ENCODE results near the gene ASIC2.

ASIC2 gene

DNA sequence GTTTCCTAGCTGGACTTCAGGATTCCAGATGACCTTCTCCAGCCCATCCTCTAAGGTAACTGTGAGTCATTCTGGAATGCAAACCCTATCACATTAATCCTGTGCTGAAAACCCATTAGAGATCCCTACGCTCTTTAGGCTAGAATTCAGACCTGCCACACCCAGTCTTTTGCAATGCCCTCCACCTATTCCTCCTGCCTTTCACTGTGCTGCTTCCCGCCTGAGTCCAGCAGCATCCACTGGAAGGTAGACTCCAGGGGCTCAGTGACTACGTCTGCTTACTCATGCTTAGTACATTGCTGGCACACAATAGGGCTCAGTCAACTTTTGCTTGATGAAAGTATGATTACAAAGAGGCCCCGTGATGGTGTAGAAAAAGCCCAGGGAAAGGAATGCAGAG, 180.3 kb downstream of the ASIC2 start:
- DNase-seq = no peak

- no peak for DNase-seq
These were observed 183.6 kb downstream of the ASIC2 start for GRCh38 chr17:33109336-33110072.

GRCh38 chr17:33106525-33107165, 186.4 kb downstream of the ASIC2 start:
- no peak for DNase-seq

DNA sequence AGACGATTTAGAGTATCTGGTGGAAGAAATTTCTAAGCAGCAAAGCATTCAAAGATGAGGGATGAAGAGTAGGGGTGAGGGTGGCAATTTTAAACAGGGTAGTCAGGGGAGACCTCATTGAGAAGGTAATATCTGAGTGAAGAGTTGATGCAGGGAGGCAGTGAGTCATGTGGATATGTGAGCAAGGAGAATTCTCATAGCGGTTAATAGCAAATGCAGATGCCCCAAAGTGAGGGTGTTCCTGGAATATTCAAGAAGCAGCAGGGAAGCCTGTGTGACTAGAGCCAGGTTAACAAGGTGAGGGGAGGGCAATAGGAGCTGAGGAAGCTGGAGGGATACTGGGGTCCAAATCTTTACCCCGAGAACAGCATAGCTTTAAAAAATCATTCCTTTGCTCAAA, 187.2 kb downstream of the ASIC2 start:
- no peak for DNase-seq

GRCh38 chr17:33099906-33100305, 193.2 kb downstream of the ASIC2 start:
- DNase-seq = no peak

DNA sequence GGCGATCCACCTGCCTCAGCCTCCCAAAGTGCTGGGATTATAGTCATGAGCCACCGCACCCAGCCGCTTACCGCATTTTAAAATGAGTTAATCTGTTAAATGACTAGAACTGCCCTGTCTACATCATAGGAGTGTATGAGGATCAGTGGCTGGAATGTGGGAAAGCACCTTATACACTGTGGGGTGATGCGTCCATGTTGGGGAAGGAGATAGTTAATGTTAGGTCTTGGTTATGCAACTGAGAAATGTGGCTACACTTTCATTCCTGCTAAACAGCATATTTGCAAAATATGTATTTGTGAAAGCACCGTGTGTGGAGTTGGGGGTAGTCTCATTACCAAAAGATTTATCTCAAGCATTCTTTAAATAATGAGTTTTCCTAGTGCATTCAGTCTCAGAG, 193.8 kb downstream of the ASIC2 start:
- no peak for DNase-seq

- no peak for DNase-seq
These were observed 195.7 kb downstream of the ASIC2 start for GRCh38 chr17:33097411-33097810.

GRCh38 chr17:33096161-33096560, 196.9 kb downstream of the ASIC2 start:
- DNase-seq = no peak

- no peak for DNase-seq
These were observed 201.8 kb downstream of the ASIC2 start for GRCh38 chr17:33091271-33091670.

DNA sequence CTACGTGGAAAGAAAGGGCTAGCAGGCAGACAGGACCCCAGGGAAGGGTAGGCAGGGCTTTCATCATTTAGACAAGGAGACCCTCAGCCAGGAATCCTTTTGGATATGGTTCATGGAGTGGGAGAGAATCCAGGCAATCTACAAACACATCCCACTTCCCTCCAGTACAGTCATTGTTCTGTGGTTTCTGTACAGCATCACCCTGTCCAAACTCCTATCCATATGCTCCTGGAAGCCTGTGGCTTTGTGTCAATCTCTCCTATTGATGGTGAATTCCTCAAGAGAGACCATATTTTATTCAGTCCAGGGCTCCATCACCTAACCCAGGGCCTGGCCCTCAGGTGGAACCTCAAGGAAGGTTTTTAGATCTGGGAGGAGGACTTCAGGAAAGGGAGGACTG, 202.3 kb downstream of the ASIC2 start:
- DNase-seq = no peak

GRCh38 chr17:33086878-33087277, 206.2 kb downstream of the ASIC2 start:
- no peak for DNase-seq

DNA sequence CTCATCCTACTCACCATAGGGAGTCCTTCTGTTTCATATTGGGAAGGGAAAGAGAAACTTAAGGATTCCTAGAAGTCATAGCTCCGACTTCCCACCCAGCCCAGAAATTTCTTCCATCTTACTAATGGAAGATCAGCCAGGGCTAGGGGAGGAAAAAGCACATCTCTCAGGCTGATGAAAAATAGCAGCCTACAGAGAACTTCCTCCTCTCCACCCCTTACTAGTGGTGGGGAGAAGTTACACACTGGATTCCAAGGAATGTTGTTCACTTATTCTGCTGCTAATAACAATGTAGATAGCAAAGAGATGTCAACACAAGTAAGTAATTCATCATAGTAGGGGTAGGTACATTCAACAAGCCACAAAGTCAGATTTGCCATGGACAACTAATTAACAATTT, 207.1 kb downstream of the ASIC2 start:
- DNase-seq = no peak

- DNase-seq = no peak
These were observed 207.8 kb downstream of the ASIC2 start for GRCh38 chr17:33085256-33085655.

- DNase-seq = no peak
These were observed 208.3 kb downstream of the ASIC2 start for GRCh38 chr17:33084755-33085154.

DNA sequence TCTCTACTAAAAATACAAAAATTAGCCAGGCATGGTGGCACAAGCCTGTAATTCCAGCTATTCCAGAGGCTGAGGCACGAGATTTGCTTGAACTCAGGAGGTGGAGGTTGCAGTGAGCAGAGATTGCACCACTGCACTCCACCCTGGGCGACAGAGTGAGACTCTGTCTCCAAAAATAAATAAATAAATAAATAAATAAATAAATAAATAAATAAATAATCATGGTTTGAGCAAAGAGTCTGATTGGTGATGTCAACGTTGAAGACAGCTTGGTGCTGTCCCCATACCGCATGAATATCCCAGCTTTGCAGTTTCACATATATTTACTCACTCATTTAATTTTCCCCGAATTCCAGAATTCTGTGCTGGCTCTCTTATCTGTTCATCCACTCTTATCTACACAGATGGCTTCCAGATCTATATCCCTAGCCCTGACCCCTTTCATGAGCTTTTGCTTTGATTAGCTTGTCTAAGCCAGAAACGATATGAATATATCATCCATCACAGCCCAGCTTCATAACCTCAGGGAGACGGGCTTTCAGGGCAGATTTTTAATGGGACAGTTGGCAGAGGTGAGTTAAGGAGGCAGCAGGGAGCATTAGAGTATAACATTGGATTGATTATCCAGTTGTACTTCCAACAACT, 210.4 kb downstream of the ASIC2 start:
- DNase-seq = no peak

GRCh38 chr17:33080091-33080490, 213.0 kb downstream of the ASIC2 start:
- no peak for DNase-seq

DNA sequence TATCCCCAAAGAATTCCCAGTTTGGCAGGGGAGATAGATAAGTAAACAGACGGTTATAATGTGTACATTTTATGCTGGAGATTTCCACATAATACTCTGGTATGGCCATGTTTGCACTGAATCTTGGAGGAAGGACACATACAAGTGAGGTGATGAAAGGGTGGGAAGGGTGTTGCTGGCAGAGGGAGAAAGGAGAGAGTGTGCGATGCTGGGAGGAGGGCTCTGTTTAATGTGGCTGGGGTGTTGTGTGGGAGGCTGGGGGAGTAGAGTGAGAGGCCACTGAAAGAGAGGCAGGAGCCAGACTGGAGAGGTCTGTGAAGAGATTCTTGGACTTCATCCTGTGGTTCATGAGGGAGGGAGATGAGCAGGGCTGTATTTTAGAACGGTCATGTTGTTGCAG, 213.9 kb downstream of the ASIC2 start:
- no peak for DNase-seq

DNA sequence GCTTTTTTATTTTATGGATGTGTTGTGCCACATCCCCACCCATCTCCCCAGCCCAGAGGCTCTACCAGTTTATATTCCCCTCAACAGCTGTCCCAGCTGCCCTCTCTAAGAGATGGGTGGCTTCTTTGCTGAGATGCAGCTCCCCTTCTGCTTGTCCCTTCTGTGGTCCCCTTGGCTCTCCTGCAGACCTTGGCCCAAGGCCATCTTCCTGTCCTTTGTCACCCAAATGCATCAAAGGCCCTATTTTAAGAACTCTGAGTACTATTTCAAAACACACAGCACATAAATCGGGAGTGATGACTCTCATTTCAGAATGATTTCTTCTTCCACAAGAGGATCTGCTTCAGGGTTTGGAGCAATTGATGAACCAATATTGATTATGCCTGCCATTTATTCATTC, 216.1 kb downstream of the ASIC2 start:
- DNase-seq = no peak

- no peak for DNase-seq
These were observed 219.7 kb downstream of the ASIC2 start for GRCh38 chr17:33073416-33073815.

- no peak for DNase-seq
These were observed 220.5 kb downstream of the ASIC2 start for GRCh38 chr17:33072421-33073161.

DNA sequence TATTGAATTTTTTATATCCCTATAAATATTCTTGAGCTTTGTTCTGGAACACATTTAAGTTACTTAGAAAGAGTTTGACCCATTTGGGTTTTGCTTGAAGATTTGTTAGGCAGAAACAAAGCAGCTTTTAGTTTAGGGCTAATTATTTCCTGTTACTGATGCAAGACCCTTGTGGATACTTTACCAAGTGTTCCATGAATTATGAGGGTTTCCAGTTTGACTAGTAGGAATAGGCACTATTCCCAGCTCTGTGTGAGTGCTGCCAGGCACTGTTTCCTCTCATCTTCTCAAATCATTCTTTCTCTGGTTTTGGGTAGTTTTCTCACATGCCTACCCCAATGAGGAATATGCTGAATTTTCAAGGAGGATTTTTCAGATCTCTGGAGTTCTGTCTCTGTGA, 221.4 kb downstream of the ASIC2 start:
- DNase-seq = no peak

- no peak for DNase-seq
These were observed 235.5 kb downstream of the ASIC2 start for GRCh38 chr17:33057564-33057963.

DNA sequence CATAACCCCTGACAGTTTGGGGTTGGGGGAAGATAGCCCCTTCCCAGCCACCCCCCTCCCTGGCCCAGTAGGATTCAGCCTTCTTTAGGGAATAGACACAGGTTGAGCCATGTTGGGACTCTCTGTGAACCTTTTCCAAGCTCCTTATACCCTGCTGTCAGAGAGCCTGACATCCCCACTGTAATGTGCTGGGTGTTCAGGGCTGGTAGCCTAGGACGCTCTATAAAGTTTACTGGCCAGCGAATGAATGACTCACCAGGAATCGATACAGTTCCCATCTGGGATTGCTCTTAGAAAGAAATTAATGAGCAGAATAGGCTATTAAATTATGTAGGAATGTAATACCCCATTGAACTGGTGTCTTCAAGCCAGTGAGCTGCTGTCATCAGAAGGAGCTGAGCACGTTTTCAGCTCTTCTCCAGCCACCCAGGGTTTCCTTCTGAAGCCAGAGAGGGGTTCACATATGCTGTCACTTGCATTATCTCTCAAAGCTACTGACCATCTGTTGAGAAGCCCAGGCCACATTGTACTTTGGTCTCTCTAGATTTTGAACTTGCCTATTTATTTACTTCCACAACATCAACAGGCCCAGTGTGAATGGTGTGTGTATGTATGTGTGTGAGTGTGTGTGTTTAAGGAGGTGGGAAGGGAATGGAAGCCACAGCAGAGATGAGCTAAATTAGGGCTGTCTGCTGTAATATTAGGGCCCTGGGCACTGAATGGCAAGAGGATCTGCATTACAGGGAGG, 236.5 kb downstream of the ASIC2 start:
- no peak for DNase-seq

Measured in CD4-positive, alpha-beta T cell treated with Interleukin-17A for 1 hour (primary cell).